Stimulated activated naive B cell treated with anti-CD40 and anti-IgM and Interleukin-4, amounts not matched to agents 10 μg/mL and 1 μg/mL and 100 μg/mL, for 72 hours (primary cell): ENCODE measurements around the gene BLOC1S4.

Experiments
- ATAC-seq, 2 donors: fragments of 150-1000 bp; cut with Tn5 transposase; replicated peaks; 2 replicates each; pipeline ENCODE4 v1.10.0; 2021; ENCODE audit warnings: moderate library complexity in 1 of 2
- DNase-seq: peaks from one replicate; pipeline ENCODE4 v3.0.0; 2021
- H3K27ac Mint-ChIP-seq: one replicate; pipeline ENCODE4 v1.8.0; 2022; ENCODE audit warnings: mild to moderate bottlenecking, mixed read lengths
- H3K27me3 Mint-ChIP-seq, 2 donors: one replicate each; pipeline ENCODE4 v1.8.0; 2022; ENCODE audit warnings: mixed read lengths in 2 of 2
- H3K36me3 Mint-ChIP-seq, 2 donors: one replicate each; pipeline ENCODE4 v1.8.0; 2022; ENCODE audit warnings: mixed read lengths in 2 of 2, mild to moderate bottlenecking in 1 of 2
- H3K4me1 Mint-ChIP-seq, 2 donors: one replicate each; pipeline ENCODE4 v1.8.0; 2022; ENCODE audit warnings: mixed read lengths in 2 of 2, mild to moderate bottlenecking in 1 of 2
- H3K4me3 Mint-ChIP-seq, 2 donors: one replicate each; pipeline ENCODE4 v1.8.0; 2022; ENCODE audit warnings: mild to moderate bottlenecking in 2 of 2, mixed read lengths in 2 of 2, moderate library complexity in 1 of 2
- H3K9me3 Mint-ChIP-seq, 2 donors: one replicate each; pipeline ENCODE4 v1.8.0; 2022; ENCODE audit warnings: mixed read lengths in 2 of 2, mild to moderate bottlenecking in 1 of 2

The BLOC1S4 gene

DNA sequence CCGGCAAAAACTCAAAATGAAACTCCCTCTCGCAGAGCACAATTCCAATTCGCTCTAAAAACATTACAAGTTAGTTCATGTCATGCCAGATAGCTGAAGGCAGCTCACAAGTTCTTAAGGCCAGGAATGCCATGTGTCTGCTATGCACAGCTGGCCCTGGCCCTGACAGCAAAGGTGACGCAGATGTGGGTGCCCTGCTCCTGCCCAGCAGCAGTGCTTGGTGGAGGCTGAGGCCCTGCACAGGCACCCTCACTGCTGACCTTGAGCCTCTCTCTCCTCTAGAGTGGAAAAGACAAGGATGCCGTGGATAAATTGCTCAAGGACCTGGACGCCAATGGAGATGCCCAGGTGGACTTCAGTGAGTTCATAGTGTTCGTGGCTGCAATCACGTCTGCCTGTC lies 19.4 kb upstream of the BLOC1S4 start:
- Mint-ChIP-seq H3K27ac (peak overlapping the region; percentile 56), H3K4me1 (peaks cover 16% of the 10 kb centered on the region in 2 donors), H3K9me3 (no peaks in the 10 kb centered on the region), H3K4me3 (no peak overlapping the region), H3K27me3 (no peaks in the 10 kb centered on the region), H3K36me3 (peaks cover 14 to 33% of the 10 kb centered on the region in 2 donors)
- DNase-seq = no peak
- ATAC-seq = peak; percentile 34 to 57

DNA sequence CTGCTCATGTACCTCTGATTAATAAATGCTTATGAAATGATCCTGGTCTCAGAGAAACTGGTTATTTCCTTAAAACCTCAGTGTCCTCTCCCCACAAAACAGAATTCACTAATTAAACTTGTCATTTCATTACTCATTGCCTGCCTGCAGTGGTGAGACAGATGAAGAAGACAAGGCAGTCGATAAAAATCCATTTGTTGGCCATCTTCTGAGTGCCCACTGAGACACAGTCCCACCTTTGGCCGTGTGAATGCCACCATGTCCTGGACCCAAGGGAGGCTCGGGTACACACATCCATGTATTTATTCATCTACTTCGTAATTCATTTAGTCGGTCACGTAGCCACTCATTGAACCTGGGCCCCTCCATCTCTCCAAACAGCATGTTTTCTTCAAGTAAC lies 18.8 kb upstream of the BLOC1S4 start:
- Mint-ChIP-seq H3K27ac (peak overlapping the region; percentile 14), H3K36me3 (peaks cover 16 to 33% of the 10 kb centered on the region in 2 donors), H3K4me3 (no peak overlapping the region), H3K4me1 (peaks cover 16% of the 10 kb centered on the region in 2 donors), H3K27me3 (no peaks in the 10 kb centered on the region), H3K9me3 (no peaks in the 10 kb centered on the region)
- ATAC-seq (no peak), DNase-seq (no peak)

DNA sequence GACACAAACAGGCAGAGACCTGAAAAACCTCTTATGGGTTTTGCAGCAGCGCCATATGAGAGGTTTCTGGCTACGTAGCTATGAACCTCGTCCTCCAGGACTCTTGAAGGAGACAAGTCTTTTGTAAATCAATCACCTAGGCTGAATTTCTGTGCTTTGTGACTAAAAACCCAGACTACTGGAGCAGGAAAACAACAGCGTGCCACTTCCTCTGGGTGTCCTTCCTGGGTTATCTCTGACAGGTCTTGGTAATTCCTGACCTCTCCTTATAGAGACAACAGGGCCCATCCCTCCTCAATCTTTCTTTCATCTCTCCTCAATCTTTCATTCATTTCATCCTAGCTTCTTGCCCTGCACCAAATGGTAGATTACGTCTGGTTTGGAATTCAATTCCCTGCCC lies 16.6 kb upstream of the BLOC1S4 start:
- Mint-ChIP-seq H3K36me3 (peaks cover 23 to 41% of the 10 kb centered on the region in 2 donors), H3K27me3 (no peaks in the 10 kb centered on the region), H3K27ac (no peak overlapping the region), H3K4me1 (peaks cover 21 to 24% of the 10 kb centered on the region in 2 donors), H3K4me3 (no peak overlapping the region), H3K9me3 (peaks cover 0 to 4% of the 10 kb centered on the region in 2 donors)
- no peak for DNase-seq
- no peak for ATAC-seq

DNA sequence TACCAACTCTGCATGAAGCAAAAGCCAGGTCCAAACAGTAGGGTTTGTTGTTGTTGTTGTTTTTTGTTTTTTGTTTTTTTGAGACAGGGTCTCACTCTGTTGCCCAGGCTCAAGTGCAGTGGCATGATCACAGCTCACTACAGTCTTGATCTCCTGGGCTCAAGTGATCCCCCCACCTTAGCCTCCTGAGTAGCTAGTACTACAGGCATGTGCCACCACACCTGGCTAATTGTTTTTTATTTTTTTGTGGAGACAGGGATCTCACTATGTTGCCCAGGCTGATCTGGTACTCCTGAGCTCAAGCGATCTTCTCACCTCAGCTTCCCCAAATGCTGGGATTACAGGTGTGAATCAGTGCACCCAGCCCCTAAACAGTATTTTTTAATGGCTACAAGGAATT lies 16.1 kb upstream of the BLOC1S4 start:
- peaks cover 22 to 23% of the 10 kb centered on the region in 2 donors for H3K4me1 Mint-ChIP-seq
- ATAC-seq (no peak), DNase-seq (no peak)
- peaks cover 0 to 4% of the 10 kb centered on the region in 2 donors for H3K9me3 Mint-ChIP-seq
- H3K4me3 Mint-ChIP-seq = no peak overlapping the region
- no peak overlapping the region for H3K27ac Mint-ChIP-seq
- H3K36me3 Mint-ChIP-seq = peaks cover 27 to 47% of the 10 kb centered on the region in 2 donors
- no peaks in the 10 kb centered on the region for H3K27me3 Mint-ChIP-seq

DNA sequence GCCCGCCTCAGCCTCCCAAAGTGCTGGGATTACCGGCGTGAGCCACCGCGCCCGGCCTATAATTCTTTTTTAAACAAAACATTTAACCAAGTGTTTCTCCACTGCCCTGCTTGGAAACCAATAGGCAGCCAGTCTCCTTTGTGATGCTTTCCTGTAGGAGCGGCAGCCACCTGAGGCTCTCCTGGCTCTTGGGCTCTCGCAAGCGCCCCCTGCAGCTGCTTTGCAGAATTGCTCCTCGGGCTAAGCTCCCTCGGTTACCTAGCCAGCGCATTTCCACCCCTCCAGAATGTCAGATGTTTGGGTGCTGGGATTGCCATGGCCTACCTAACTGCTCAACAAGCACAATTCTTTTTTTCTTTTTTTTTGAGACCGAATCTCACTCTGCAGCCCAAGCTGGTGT lies 14.6 kb upstream of the BLOC1S4 start:
- H3K27me3 Mint-ChIP-seq = no peaks in the 10 kb centered on the region
- peaks cover 20 to 25% of the 10 kb centered on the region in 2 donors for H3K4me1 Mint-ChIP-seq
- ATAC-seq (no peak), DNase-seq (no peak)
- no peak overlapping the region for H3K27ac Mint-ChIP-seq
- H3K9me3 Mint-ChIP-seq = peaks cover 0 to 4% of the 10 kb centered on the region in 2 donors
- peaks cover 31 to 49% of the 10 kb centered on the region in 2 donors for H3K36me3 Mint-ChIP-seq
- no peak overlapping the region for H3K4me3 Mint-ChIP-seq

DNA sequence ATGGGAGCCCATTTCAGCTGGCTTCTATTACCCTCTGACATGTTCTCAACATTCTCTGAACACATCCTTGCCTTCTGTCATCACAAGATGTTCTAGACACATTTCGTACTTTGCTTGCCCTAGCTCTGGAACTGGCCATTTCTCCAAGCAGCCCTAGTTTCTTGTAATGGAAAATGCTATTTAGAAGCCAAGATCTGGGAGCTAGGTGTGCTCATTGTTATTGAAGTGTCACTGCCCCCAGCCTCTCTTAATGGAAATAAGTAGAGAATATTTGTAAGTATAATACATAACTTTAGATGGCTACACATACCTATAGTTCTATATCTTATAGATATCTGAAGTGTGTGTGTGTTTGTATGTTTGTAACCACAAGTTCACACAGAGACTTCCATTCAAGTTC lies 13.2 kb upstream of the BLOC1S4 start:
- no peak overlapping the region for H3K27ac Mint-ChIP-seq
- DNase-seq = no peak
- peaks cover 40 to 60% of the 10 kb centered on the region in 2 donors for H3K36me3 Mint-ChIP-seq
- ATAC-seq = no peak
- H3K4me1 Mint-ChIP-seq = peaks cover 25 to 36% of the 10 kb centered on the region in 2 donors
- no peak overlapping the region for H3K4me3 Mint-ChIP-seq
- H3K27me3 Mint-ChIP-seq = no peaks in the 10 kb centered on the region
- H3K9me3 Mint-ChIP-seq = peaks cover 0 to 4% of the 10 kb centered on the region in 2 donors

DNA sequence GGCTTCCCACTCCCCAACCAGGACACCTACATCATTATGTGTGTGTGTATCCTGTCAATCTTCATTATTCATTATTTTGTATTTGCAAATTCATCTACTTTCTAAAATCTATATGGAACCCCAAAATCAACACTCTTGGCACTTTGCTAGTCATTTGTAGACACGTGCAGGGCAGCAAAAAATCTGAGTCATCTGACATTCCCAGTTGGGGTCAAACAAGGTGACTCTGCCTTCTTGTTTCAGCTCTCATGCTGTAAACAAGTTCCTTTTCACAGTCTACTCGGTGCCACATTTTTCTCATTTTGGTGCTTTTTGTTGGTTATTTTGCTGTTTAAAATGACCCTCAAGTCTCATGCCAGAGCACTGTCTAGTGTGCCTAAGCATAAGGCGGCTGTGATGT lies 12.2 kb upstream of the BLOC1S4 start:
- Mint-ChIP-seq H3K36me3 (peaks cover 46 to 64% of the 10 kb centered on the region in 2 donors), H3K27me3 (no peaks in the 10 kb centered on the region), H3K9me3 (peaks cover 0 to 4% of the 10 kb centered on the region in 2 donors), H3K4me3 (no peak overlapping the region), H3K4me1 (peaks cover 34 to 46% of the 10 kb centered on the region in 2 donors), H3K27ac (peak overlapping the region; percentile 47)
- DNase-seq = no peak
- ATAC-seq = no peak

DNA sequence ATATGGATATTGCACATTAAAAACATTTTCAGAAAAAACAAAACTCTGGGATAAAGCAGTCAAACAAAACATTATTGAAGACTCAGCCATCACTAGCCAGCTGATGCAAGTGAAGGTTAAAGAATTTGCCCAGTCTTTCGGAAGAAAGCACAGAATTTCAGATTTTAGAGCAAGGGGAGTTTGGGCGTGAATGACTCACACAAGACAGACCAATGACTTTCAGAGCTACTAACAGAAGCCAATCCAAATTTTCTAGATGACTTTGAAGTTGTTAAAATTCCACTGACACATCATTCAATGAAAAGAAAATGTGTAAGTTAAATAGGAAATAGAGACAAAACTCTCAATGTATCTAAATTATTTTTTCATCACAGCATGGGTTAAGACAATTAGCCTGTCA lies 10.3 kb upstream of the BLOC1S4 start:
- ATAC-seq (no peak), DNase-seq (no peak)
- peaks cover 48 to 62% of the 10 kb centered on the region in 2 donors for H3K36me3 Mint-ChIP-seq
- no peak overlapping the region for H3K4me3 Mint-ChIP-seq
- no peaks in the 10 kb centered on the region for H3K27me3 Mint-ChIP-seq
- H3K27ac Mint-ChIP-seq = no peak overlapping the region
- H3K4me1 Mint-ChIP-seq = peaks cover 40 to 57% of the 10 kb centered on the region in 2 donors
- H3K9me3 Mint-ChIP-seq = peaks cover under 1 to 5% of the 10 kb centered on the region in 2 donors

DNA sequence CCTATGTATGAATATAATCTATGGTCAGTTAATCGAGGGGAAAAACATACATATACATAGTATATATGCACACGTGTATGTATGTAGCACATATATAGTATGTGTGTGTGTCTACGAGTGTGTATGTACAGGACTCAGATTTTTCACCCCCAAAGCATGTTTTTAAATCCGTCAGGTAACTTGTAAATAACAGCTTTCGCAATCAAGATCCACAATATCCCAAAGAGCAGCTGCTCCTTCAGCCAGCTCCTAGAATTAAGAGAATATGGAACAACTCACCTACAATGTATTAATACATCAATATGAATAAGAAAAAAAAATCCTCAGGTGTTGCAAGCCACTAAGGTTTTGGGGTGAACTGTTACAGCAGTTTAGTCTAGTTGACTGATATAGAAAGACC lies 9.8 kb upstream of the BLOC1S4 start:
- H3K36me3 Mint-ChIP-seq = peaks cover 45 to 65% of the 10 kb centered on the region in 2 donors
- H3K27ac Mint-ChIP-seq = no peak overlapping the region
- peaks cover 5 to 10% of the 10 kb centered on the region in 2 donors for H3K9me3 Mint-ChIP-seq
- H3K4me1 Mint-ChIP-seq = peaks cover 45 to 62% of the 10 kb centered on the region in 2 donors
- no peaks in the 10 kb centered on the region for H3K27me3 Mint-ChIP-seq
- no peak overlapping the region for H3K4me3 Mint-ChIP-seq
- DNase-seq (no peak), ATAC-seq (no peak)

DNA sequence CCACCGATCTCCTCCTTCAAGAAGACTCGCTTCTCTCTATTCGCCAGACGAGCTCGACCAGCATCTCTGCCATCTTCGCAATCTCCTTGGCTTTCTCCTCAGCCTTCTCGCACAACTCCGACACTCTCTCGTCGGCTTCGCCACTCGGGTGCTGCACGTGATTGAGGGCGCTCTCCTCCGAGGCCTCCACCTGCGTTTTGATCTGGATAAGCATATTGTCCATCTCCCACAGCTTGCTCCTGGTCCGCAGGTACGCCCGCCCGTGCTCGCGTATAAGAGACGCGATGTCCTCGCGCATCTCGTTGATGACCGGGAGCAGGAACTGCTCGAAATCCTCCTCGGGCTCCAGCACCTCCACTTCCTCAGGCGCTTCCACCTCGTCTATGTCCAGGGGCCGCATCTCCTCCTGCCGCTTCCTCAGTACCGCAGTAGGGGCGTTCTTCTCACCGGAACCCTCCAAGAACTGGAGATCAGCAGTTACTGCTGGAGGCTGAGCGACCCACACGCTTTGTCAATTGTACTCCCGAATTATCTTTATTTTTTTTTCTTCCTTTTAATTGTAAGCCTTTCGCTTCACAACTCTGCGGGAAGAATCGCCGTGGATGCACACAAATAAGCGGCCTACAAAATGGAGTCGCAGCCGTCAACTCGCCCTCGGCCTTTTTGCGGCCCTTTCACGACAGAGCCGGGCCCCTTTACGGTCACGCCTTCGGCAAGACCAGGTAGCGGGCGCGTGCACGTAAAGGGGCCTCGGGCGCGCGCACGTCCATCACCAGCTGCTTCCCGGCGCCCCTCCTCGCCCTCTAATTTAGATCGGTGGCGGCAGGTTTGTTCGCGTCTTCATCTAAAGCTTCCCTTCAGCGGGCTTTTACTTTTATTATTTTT lies 6.5 kb upstream of the BLOC1S4 start, which contains the start of gene MRFAP1L1:
Gene MRFAP1L1, minus strand, starts transcription at position 636 of the 885 bp plus-strand sequence. Its CDS starts 236 bp downstream, at position 400.
- ATAC-seq (peak; percentile 83 to 85), DNase-seq (peak; percentile 95)
- H3K4me1 Mint-ChIP-seq = peaks cover 42 to 57% of the 10 kb centered on the region in 2 donors
- H3K27me3 Mint-ChIP-seq = no peaks in the 10 kb centered on the region
- peak within 1 kb of the TSS; percentile 87 to 100 for H3K4me3 Mint-ChIP-seq
- H3K27ac Mint-ChIP-seq = peak within 1 kb of the TSS; percentile 98
- peaks cover 6 to 8% of the 10 kb centered on the region in 2 donors for H3K9me3 Mint-ChIP-seq
- H3K36me3 Mint-ChIP-seq = peaks cover 28 to 52% of the 10 kb centered on the region in 2 donors

DNA sequence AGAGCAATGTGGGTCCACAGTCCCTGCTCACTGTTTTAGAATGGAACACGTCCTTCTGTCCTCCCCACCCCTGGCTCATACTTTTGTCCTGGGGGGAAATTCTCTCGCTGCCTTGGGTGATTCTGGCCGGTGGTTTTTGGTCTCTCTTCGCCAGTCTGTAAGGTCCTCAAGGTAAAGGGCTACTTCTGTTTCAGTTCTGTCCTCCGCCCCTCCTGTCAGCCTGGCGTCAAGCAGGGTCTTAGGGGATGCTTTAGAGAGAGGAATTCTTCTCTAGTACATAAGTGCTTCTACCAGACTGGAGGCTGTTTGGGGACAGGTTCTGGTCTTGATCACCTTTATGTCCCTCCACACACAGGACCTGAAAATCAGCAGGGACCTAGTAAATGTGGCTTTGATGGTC lies 5.7 kb upstream of the BLOC1S4 start:
- ATAC-seq (peak; percentile 8), DNase-seq (no peak)
- peaks cover 39 to 55% of the 10 kb centered on the region in 2 donors for H3K4me1 Mint-ChIP-seq
- no peaks in the 10 kb centered on the region for H3K27me3 Mint-ChIP-seq
- peaks cover 6 to 8% of the 10 kb centered on the region in 2 donors for H3K9me3 Mint-ChIP-seq
- H3K27ac Mint-ChIP-seq = peak overlapping the region; percentile 98
- H3K36me3 Mint-ChIP-seq = peaks cover 23 to 44% of the 10 kb centered on the region in 2 donors
- H3K4me3 Mint-ChIP-seq = peak overlapping the region; percentile 87 to 100

DNA sequence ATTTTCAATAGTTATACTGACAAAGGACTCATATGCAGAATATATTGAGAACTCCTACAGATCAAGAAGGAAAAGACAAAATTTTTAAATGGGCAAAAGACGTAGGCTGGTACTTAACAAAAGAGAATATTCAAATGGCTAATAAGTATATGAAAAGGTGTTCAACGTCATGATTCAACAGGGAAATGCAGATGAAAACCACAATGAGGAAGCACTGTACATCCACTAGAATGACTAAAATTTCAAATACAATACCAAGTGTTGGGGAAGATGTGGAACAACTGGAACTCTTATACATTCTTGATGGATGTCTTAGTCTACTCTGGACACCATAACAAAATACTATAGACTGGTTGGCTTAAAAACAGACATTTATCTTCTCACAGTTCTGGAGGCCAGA lies 5.0 kb upstream of the BLOC1S4 start:
- Mint-ChIP-seq H3K9me3 (peaks cover 6 to 8% of the 10 kb centered on the region in 2 donors), H3K4me3 (no peak overlapping the region), H3K27ac (no peak overlapping the region), H3K36me3 (peaks cover 23 to 41% of the 10 kb centered on the region in 2 donors), H3K27me3 (no peaks in the 10 kb centered on the region), H3K4me1 (peaks cover 35 to 57% of the 10 kb centered on the region in 2 donors)
- peak in 1 of 2 donors; percentile 39 for ATAC-seq
- DNase-seq = no peak

DNA sequence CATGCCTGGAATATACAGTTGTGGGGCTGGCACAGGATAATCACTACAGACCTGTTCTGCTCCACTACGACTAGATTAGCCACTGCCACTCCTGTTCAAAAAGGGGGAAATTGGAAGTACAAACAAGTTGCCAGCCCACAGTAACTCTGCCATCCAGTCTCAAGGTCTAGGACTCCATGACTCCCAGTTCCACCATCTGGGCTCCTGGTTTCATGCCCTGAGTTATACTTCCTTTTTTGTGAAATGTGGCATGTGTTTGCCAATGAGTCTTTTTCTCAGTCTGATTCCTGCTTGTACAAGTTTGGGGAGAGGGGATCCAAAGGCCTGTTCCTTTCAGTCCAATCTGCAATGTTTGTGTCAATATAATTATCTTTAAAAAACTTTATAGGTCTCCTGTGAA lies 1.0 kb upstream of the BLOC1S4 start:
- no peak for DNase-seq
- no peak for ATAC-seq
- H3K9me3 Mint-ChIP-seq = peaks cover 6 to 8% of the 10 kb centered on the region in 2 donors
- peaks cover 7 to 16% of the 10 kb centered on the region in 2 donors for H3K36me3 Mint-ChIP-seq
- H3K4me3 Mint-ChIP-seq = no peak overlapping the region
- H3K4me1 Mint-ChIP-seq = peaks cover 15 to 41% of the 10 kb centered on the region in 2 donors
- H3K27me3 Mint-ChIP-seq = no peaks in the 10 kb centered on the region
- H3K27ac Mint-ChIP-seq = no peak overlapping the region

DNA sequence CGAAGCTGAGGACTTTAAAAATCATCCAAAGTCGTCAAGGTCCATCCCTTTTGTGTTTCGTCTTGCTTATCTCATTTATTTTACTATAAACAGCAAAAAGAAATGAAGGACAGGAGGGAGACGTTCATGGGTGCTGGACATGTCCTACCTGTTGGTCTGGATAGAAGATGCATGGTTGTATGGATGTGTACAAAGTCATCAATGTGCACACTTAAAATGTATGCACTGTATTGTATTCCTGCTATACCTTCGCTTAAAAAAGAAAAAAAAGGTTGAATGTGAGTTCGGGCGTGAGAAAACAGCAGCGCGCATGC lies 313 bp upstream of the BLOC1S4 start:
- DNase-seq (no peak), ATAC-seq (no peak)
- Mint-ChIP-seq H3K9me3 (peaks cover 5 to 7% of the 10 kb centered on the region in 2 donors), H3K27ac (peak overlapping the region; percentile 97), H3K4me3 (peak overlapping the region; percentile 92 to 98), H3K27me3 (no peaks in the 10 kb centered on the region), H3K36me3 (peaks cover 7 to 15% of the 10 kb centered on the region in 2 donors), H3K4me1 (peaks cover 17 to 41% of the 10 kb centered on the region in 2 donors)
